ENCODE measurements around the gene REXO1.

The REXO1 gene

GRCh38 chr19:1827566-1828278, 20.6 kb downstream of the REXO1 start:
- no peaks in the 10 kb centered on the region for H3K9me3 ChIP-seq (replicated peaks; ENCODE audit: insufficient read depth, low read length)
- no peaks in the 10 kb centered on the region for H4K20me1 ChIP-seq (ENCODE audit: insufficient read depth, low read length)
- H3F3A ChIP-seq (ENCODE audit: insufficient read depth, low read length), result no peaks in the 10 kb centered on the region
- H3K4me1 ChIP-seq (ENCODE audit: low read length), result no peaks in the 10 kb centered on the region
- H3K27ac ChIP-seq (ENCODE audit: low read length), result no peak overlapping the region
- no peaks in the 10 kb centered on the region for H3K36me3 ChIP-seq (replicated peaks; ENCODE audit: insufficient read depth, low read length)
- no peak overlapping the region for H3K4me3 ChIP-seq (ENCODE audit: low read length)
- H3K4me2 ChIP-seq (ENCODE audit: low read depth, low read length), result no peak overlapping the region
- H3K79me2 ChIP-seq (ENCODE audit: low read length), result peaks cover 42% of the 10 kb centered on the region
- no peak overlapping the region for H2AFZ ChIP-seq (ENCODE audit: low read length)
- no peak for TF ChIP-seq EZH2 (optimal IDR thresholded peaks at IDR 0.05; ENCODE audit: low read depth, low read length)
- TF ChIP-seq CTCF (IDR thresholded peaks at IDR 0.05; ENCODE audit: low read length), result no peak
- no peak for TF ChIP-seq EZH2phosphoT487 (IDR thresholded peaks at IDR 0.05; ENCODE audit: low read length)
- H3K9ac ChIP-seq (ENCODE audit: low read length), result no peak overlapping the region
- DNase-seq, result no peak
- H3K9me2 ChIP-seq (replicated peaks; ENCODE audit: insufficient read depth, low read length), result no peaks in the 10 kb centered on the region
- H3K27me3 ChIP-seq (replicated peaks; ENCODE audit: insufficient read depth, low read length), result no peaks in the 10 kb centered on the region

GRCh38 chr19:1826557-1827521, 21.4 kb downstream of the REXO1 start:
- no peak overlapping the region for H3K9ac ChIP-seq (ENCODE audit: low read length)
- H3K4me2 ChIP-seq (ENCODE audit: low read depth, low read length), result no peak overlapping the region
- H3K27ac ChIP-seq (ENCODE audit: low read length), result no peak overlapping the region
- DNase-seq, result no peak
- no peaks in the 10 kb centered on the region for H3K27me3 ChIP-seq (replicated peaks; ENCODE audit: insufficient read depth, low read length)
- H3K79me2 ChIP-seq (ENCODE audit: low read length), result peaks cover 37% of the 10 kb centered on the region
- no peaks in the 10 kb centered on the region for H3K9me3 ChIP-seq (replicated peaks; ENCODE audit: insufficient read depth, low read length)
- no peak overlapping the region for H2AFZ ChIP-seq (ENCODE audit: low read length)
- no peaks in the 10 kb centered on the region for H3K4me1 ChIP-seq (ENCODE audit: low read length)
- H4K20me1 ChIP-seq (ENCODE audit: insufficient read depth, low read length), result no peaks in the 10 kb centered on the region
- no peaks in the 10 kb centered on the region for H3K36me3 ChIP-seq (replicated peaks; ENCODE audit: insufficient read depth, low read length)
- TF ChIP-seq EZH2 (optimal IDR thresholded peaks at IDR 0.05; ENCODE audit: low read depth, low read length) (no peak), CTCF (IDR thresholded peaks at IDR 0.05; ENCODE audit: low read length) (no peak), EZH2phosphoT487 (IDR thresholded peaks at IDR 0.05; ENCODE audit: low read length) (no peak)
- no peaks in the 10 kb centered on the region for H3F3A ChIP-seq (ENCODE audit: insufficient read depth, low read length)
- H3K9me2 ChIP-seq (replicated peaks; ENCODE audit: insufficient read depth, low read length), result no peaks in the 10 kb centered on the region
- no peak overlapping the region for H3K4me3 ChIP-seq (ENCODE audit: low read length)

GRCh38 chr19:1825909-1826556, 22.2 kb downstream of the REXO1 start:
- peak; percentile 64 for DNase-seq
- no peak overlapping the region for H3K27ac ChIP-seq (ENCODE audit: low read length)
- no peaks in the 10 kb centered on the region for H3K27me3 ChIP-seq (replicated peaks; ENCODE audit: insufficient read depth, low read length)
- H3K4me1 ChIP-seq (ENCODE audit: low read length), result no peaks in the 10 kb centered on the region
- peaks cover 32% of the 10 kb centered on the region for H3K79me2 ChIP-seq (ENCODE audit: low read length)
- no peak overlapping the region for H3K4me2 ChIP-seq (ENCODE audit: low read depth, low read length)
- TF ChIP-seq CTCF (IDR thresholded peaks at IDR 0.05; ENCODE audit: low read length) (peak; percentile 99), EZH2phosphoT487 (IDR thresholded peaks at IDR 0.05; ENCODE audit: low read length) (no peak)
- H2AFZ ChIP-seq (ENCODE audit: low read length), result no peak overlapping the region
- no peak overlapping the region for H3K9ac ChIP-seq (ENCODE audit: low read length)
- H3F3A ChIP-seq (ENCODE audit: insufficient read depth, low read length), result no peaks in the 10 kb centered on the region
- no peaks in the 10 kb centered on the region for H3K9me3 ChIP-seq (replicated peaks; ENCODE audit: insufficient read depth, low read length)
- no peaks in the 10 kb centered on the region; the same call in 1 of the 2 replicates for H3K36me3 ChIP-seq (replicated peaks; ENCODE audit: insufficient read depth, low read length)
- no peaks in the 10 kb centered on the region for H4K20me1 ChIP-seq (ENCODE audit: insufficient read depth, low read length)
- H3K4me3 ChIP-seq (ENCODE audit: low read length), result no peak overlapping the region
- no peaks in the 10 kb centered on the region for H3K9me2 ChIP-seq (replicated peaks; ENCODE audit: insufficient read depth, low read length)

Data from MM.1S (cell line).